Smooth muscle cell (in vitro differentiated cells): ENCODE data around the gene BACE1-AS. TPM values are rescaled to one million over a fixed set of nuclear protein-coding genes. Genes with fewer than 3 reads are reported as not detected.

ENCODE experiments used
- DNase-seq: peaks from one replicate; lab custom pipeline; 2025; ENCODE audit not compliant: unreplicated experiment; lab: John Stamatoyannopoulos, UW
- H2AFZ ChIP-seq: fragments of 200-600 bp; sonication (generic); 2 replicates; pipeline ENCODE4 v1.6.0; 2016; ENCODE audit warnings: antibody characterized with exemption, low read depth, mild to moderate bottlenecking
- H3F3A ChIP-seq: fragments of 200-600 bp; sonication (generic); 2 replicates; pipeline ENCODE4 v1.6.0; 2017; ENCODE audit warnings: antibody characterized with exemption, low read depth
- H3K27ac ChIP-seq: fragments of 200-600 bp; sonication (generic); 2 replicates; pipeline ENCODE4 v1.5.1; 2016; ENCODE audit warnings: low read depth, mild to moderate bottlenecking
- H3K27me3 ChIP-seq: fragments of 200-600 bp; sonication (generic); 2 replicates; pipeline ENCODE4 v1.6.1; 2016; ENCODE audit warnings: low read depth, mild to moderate bottlenecking
- H3K36me3 ChIP-seq: fragments of 200-600 bp; sonication (generic); 2 replicates; pipeline ENCODE4 v1.5.1; 2016; ENCODE audit warnings: low read depth
- H3K4me1 ChIP-seq: fragments of 200-600 bp; sonication (generic); 2 replicates; pipeline ENCODE4 v1.5.1; 2016; ENCODE audit warnings: low read depth
- H3K4me2 ChIP-seq: fragments of 200-600 bp; sonication (generic); 2 replicates; pipeline ENCODE4 v1.6.0; 2016; ENCODE audit warnings: mild to moderate bottlenecking
- H3K4me3 ChIP-seq: fragments of 200-600 bp; sonication (generic); 2 replicates; pipeline ENCODE4 v1.5.1; 2016; ENCODE audit warnings: mild to moderate bottlenecking
- H3K79me2 ChIP-seq: fragments of 200-600 bp; sonication (generic); 2 replicates; pipeline ENCODE4 v1.6.0; 2016; ENCODE audit warnings: low read depth, mild to moderate bottlenecking
- H3K9ac ChIP-seq: fragments of 200-600 bp; sonication (generic); 2 replicates; pipeline ENCODE4 v1.6.0; 2016; ENCODE audit warnings: low read depth
- H3K9me3 ChIP-seq: fragments of 200-600 bp; sonication (generic); replicated peaks from 2 replicates; pipeline ENCODE4 v1.5.1; 2016; ENCODE audit warnings: low read depth
- H4K20me1 ChIP-seq: fragments of 200-600 bp; sonication (generic); 2 replicates; pipeline ENCODE4 v1.6.0; 2016; ENCODE audit warnings: low read depth
- WGBS: methylation state at CpG from one replicate; pipeline ENCODE4 v1.1.7; 2016; ENCODE audit warnings: low lambda C conversion rate; 5-methylcytosine and 5-hydroxymethylcytosine counted together
- polyA plus RNA-seq: library from polyadenylated mRNA; unstranded; fragments of >200 nt; fragmentation: Nextera tagmentation; extraction: Ambion mirVana; gene quantifications from 2 replicates; pipeline ENCODE4 v1.2.1, GENCODE V29; 2016
- total RNA-seq: library from RNA; depleted of rRNA; stranded (reverse); fragments of >200 nt; gene quantifications from 2 replicates; pipeline ENCODE4 v1.2.3, GENCODE V29; 2014
- TF ChIP-seq, protein P1 (sequence below): fragments of 200-600 bp; sonication (generic); IDR thresholded peaks from 2 replicates; pipeline ENCODE4 v1.5.1; 2017; ENCODE audit warnings: borderline replicate concordance, mild to moderate bottlenecking, antibody characterized with exemption; ENCODE audit not compliant: insufficient read depth, poor library complexity, severe bottlenecking

The BACE1-AS gene
- total and polyA plus RNA-seq, 2 experiments from 2014 or later = 1.9 to 6.6 TPM

GRCh38 chr11:117286588-117286987 lies 4.6 kb upstream of the BACE1-AS start:
- H3K27ac ChIP-seq = no peak overlapping the region
- WGBS = 98% methylated on average over 2 of the region's 2 CpGs
- peaks cover 8% of the 10 kb centered on the region for H3K36me3 ChIP-seq
- H3K27me3 ChIP-seq = no peaks in the 10 kb centered on the region
- no peaks in the 10 kb centered on the region for H3F3A ChIP-seq
- no peaks in the 10 kb centered on the region for H3K9me3 ChIP-seq
- no peak overlapping the region for H3K9ac ChIP-seq
- H2AFZ ChIP-seq = no peak overlapping the region
- no peak overlapping the region for H3K4me3 ChIP-seq
- no peak for DNase-seq
- H3K79me2 ChIP-seq = no peaks in the 10 kb centered on the region
- H3K4me1 ChIP-seq = no peaks in the 10 kb centered on the region
- TF ChIP-seq, protein P1, sequence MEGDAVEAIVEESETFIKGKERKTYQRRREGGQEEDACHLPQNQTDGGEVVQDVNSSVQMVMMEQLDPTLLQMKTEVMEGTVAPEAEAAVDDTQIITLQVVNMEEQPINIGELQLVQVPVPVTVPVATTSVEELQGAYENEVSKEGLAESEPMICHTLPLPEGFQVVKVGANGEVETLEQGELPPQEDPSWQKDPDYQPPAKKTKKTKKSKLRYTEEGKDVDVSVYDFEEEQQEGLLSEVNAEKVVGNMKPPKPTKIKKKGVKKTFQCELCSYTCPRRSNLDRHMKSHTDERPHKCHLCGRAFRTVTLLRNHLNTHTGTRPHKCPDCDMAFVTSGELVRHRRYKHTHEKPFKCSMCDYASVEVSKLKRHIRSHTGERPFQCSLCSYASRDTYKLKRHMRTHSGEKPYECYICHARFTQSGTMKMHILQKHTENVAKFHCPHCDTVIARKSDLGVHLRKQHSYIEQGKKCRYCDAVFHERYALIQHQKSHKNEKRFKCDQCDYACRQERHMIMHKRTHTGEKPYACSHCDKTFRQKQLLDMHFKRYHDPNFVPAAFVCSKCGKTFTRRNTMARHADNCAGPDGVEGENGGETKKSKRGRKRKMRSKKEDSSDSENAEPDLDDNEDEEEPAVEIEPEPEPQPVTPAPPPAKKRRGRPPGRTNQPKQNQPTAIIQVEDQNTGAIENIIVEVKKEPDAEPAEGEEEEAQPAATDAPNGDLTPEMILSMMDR = no peak
- no peaks in the 10 kb centered on the region for H4K20me1 ChIP-seq
- H3K4me2 ChIP-seq = no peak overlapping the region

DNA sequence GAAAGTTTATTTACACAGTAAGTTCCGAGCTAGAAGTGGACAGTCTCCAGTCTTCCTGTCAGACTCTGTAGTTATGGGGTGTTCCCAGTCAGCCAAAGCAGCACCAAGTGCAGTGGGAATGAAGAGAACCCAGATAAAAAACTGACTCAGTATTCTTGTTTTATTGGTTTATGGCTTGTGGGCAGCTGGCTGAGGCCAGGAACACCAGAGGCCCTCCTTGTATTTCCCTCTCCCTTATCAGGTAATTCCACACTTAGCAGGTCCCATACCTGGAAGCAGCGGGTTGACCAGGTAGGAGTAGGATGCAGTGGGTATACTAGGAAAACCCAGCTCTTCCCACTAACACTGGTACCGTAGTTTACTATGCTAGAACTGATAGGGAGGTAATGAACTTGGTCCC lies 3.5 kb upstream of the BACE1-AS start:
- H2AFZ ChIP-seq = no peak overlapping the region
- WGBS = 88% methylated on average over 3 of the region's 3 CpGs
- H3K36me3 ChIP-seq = peaks cover 8% of the 10 kb centered on the region
- H3K27me3 ChIP-seq = no peaks in the 10 kb centered on the region
- H3K27ac ChIP-seq = no peak overlapping the region
- no peak overlapping the region for H3K9ac ChIP-seq
- no peaks in the 10 kb centered on the region for H4K20me1 ChIP-seq
- H3K79me2 ChIP-seq = no peaks in the 10 kb centered on the region
- H3K4me1 ChIP-seq = no peaks in the 10 kb centered on the region
- no peaks in the 10 kb centered on the region for H3F3A ChIP-seq
- H3K4me2 ChIP-seq = no peak overlapping the region
- TF ChIP-seq, protein P1 = no peak
- H3K9me3 ChIP-seq = no peaks in the 10 kb centered on the region
- no peak for DNase-seq
- no peak overlapping the region for H3K4me3 ChIP-seq

DNA sequence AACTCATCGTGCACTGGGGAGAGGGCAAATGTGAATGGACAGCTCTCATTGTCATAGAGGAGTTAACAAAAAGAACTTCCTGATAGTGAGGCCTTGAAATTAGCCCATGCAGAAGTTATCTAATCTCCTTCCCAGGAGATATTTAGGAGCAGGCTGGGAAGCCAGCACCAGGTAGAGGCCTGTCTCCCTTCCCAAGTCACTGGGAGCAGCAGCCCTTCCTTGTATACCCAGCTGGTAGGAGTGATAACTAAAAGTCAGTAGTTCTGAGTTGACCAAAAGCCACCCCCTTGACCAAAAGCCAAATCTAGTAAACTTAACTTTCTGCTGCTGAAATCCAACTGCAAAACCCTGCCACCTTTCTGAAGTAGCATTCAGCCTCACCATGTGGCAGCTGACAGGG lies 1.4 kb upstream of the BACE1-AS start:
- Histone ChIP-seq H3K4me3 (no peak overlapping the region), H3K27ac (no peak overlapping the region), H2AFZ (no peak overlapping the region), H3K4me2 (no peak overlapping the region), H3K9me3 (no peaks in the 10 kb centered on the region), H4K20me1 (no peaks in the 10 kb centered on the region), H3K9ac (no peak overlapping the region), H3K27me3 (no peaks in the 10 kb centered on the region), H3F3A (no peaks in the 10 kb centered on the region), H3K4me1 (no peaks in the 10 kb centered on the region), H3K79me2 (no peaks in the 10 kb centered on the region), H3K36me3 (peaks cover 8% of the 10 kb centered on the region)
- no peak for DNase-seq
- 95% methylated on average over 1 of the region's 1 CpG for WGBS
- TF ChIP-seq, protein P1 = no peak

GRCh38 chr11:117292616-117293015 lies 1.5 kb downstream of the BACE1-AS start:
- Histone ChIP-seq H2AFZ (no peak overlapping the region), H3K4me1 (no peaks in the 10 kb centered on the region), H3F3A (no peaks in the 10 kb centered on the region), H3K9me3 (no peaks in the 10 kb centered on the region), H3K27me3 (no peaks in the 10 kb centered on the region), H4K20me1 (no peaks in the 10 kb centered on the region), H3K9ac (no peak overlapping the region), H3K79me2 (no peaks in the 10 kb centered on the region), H3K27ac (no peak overlapping the region), H3K36me3 (peaks cover 8% of the 10 kb centered on the region), H3K4me3 (no peak overlapping the region), H3K4me2 (no peak overlapping the region)
- TF ChIP-seq, protein P1 = no peak
- 86% methylated on average over 2 of the region's 2 CpGs for WGBS
- no peak for DNase-seq
